Right lung (tissue), 5 donors: ENCODE results near the gene GLI3. TPM values are rescaled to one million over a fixed set of nuclear protein-coding genes. Genes with fewer than 3 reads are reported as not detected.

ENCODE experiments used
- DNase-seq, 2 donors: peaks; one replicate each; pipeline ENCODE4 v3.0.0-alpha.2; 2013
- polyA plus RNA-seq, 5 donors: library from polyadenylated mRNA; unstranded; fragments of 120-200 nt; gene quantifications; one replicate each; pipeline versions ENCODE4 v1.2.1 to v1.2.3, GENCODE V29; 2013; ENCODE audit warnings: inconsistent platforms in 1 of 5, low replicate concordance in 1 of 5; ENCODE audit not compliant: insufficient read length in 5 of 5, insufficient read depth in 1 of 5

Gene GLI3
- polyA plus RNA-seq, 5 donors: 26.5 to 35.8 (median 28.7) TPM

DNA sequence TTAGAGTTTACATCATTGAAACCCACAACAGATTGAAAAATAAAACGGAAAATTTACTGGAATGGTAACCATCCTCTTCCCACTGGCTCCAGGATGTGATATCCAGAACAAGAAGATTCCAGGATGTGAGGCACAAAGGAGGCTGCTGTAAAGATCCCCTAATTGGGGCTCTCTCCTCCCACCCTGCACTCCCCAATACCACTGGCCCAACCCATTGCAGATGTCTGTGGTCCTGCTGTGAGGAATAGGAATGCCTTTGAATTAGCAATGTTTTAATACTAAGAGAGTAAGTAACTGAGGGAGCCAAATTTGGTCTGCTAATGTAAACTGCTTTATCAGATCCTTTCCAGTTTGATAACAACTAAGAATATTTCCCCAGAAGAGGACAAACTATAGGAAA lies 308.2 kb downstream of the GLI3 start:
- no peak for DNase-seq

DNA sequence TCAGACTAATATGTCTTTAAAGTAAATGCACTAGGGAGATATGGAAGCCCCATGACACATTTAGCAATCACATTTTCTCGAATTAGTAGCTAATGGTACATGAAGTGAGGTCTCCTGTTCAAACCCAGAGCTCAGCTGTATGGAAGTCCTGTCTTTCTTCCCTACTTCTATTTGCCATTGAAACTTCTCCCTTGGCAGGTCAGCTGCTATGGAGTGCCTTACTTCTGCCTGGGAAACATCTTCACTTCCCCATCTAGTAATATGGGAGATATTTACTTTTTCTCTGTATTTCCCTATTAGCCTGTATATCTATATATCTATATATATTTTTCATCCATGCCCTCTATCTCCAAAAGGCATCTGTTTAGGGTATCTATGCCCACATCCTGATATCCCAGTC lies 308.8 kb downstream of the GLI3 start:
- DNase-seq: no peak

DNA sequence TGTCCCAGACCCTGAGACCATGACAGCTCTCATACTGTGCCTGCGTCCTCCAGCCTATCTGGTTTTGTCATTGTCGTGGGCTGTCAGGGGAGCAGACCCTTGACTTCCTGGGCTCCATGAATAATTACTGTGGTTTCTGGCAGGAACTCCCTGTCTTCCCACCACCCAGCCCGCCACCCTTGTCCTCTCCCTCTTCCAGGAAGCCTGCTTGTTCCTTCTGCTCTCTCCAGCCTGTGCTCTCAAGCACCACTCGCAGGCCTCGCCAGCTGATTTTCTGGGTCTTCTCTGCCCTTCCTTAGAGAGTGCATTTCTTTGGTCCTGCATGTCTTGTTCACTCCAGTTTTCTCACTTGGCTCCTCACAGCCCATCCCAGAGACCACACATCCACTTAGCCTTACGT lies 309.6 kb downstream of the GLI3 start:
- DNase-seq: no peak

- no peak for DNase-seq
Observed at GRCh38 chr7:41925946-41926345, 311.1 kb downstream of the GLI3 start.

DNA sequence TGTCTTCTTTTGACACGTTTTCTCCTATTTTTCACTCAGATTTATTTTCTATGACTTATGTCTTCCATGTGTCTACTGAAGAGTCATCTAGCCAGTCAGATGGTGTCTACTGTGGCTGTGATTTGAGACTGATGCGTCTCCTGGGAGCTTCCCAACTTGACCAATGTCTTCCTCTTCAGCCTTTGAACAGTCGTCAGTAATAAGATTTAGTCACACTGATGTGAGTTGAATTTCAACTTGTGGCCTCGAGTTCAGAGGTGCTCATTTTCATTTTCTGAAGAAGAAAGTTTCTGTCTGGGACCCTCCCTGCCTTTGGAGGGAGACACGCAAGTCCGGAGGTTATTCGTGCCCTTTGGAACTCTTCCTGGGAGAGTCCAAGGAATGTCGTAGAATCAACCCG lies 312.2 kb downstream of the GLI3 start:
- no peak for DNase-seq

GRCh38 chr7:41922373-41922772 lies 314.6 kb downstream of the GLI3 start:
- no peak for DNase-seq

DNA sequence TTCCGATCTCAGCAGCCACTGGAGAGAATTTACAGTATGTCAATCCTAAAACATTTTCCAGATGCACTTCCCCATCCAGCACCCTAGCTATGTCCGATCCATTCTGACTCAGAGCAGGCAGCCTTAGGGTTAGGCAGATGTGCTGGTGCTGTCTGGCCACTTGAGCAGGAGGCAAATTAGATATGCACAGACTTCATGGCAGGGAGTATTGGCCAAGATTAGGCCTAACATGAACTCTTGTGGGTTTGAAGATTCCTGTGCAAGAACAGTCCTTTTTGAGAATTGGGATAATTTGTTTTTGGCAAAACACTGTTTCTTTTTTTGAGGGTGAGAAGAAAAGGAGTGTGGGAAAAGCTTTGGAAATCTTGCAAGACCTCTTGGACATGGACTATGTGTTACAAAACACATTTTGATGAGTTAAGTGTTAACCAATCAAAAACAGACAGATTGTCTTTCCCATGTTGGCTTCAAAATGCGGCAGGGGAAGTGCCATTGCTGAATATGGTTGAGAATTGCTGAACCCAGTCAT lies 315.5 kb downstream of the GLI3 start:
- no peak for DNase-seq

GRCh38 chr7:41918597-41918996 lies 318.4 kb downstream of the GLI3 start:
- no peak for DNase-seq

DNA sequence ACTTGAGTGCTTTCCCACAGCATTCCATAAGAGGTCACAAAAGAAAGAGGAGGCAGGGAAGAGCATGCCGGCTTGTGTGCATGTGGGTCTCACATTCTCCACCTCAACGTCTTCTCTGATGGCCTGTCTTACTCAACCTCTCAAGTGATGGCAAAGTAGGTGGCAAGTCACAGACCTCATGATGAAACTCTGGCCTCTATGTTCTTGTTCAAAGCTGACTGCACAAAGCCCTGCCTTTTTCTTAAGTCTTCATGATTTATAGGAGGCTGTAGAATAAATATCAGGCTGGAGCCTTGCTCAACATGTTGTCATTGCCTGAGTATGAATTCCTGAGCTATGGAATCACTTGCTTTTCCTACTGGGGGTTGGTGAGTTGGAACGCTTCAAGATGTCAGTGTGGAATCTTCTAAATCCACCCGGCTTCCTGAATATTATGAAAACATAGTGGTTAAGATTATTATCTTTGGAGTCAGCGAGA lies 320.5 kb downstream of the GLI3 start:
- no peak for DNase-seq

DNA sequence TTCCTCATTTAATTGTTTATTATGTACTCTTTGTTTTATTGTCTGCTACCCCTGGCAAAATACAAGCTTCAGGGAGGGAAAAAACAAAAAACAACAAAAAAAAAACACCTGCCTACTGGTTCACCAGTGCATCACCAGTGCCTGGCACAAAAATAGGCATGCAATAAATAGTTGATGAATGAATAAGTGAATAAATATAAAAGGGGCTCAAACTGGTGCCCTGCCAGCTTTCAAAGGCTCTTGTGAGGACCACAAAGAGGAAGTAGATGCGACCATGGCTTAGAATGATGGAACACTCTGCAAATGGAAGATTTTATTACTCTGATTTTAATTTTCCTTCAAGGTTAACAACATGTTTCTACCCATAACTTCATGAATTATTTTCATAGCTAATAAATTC lies 321.1 kb downstream of the GLI3 start:
- DNase-seq: no peak

GRCh38 chr7:41912851-41913567 lies 324.0 kb downstream of the GLI3 start:
- DNase-seq: no peak

DNA sequence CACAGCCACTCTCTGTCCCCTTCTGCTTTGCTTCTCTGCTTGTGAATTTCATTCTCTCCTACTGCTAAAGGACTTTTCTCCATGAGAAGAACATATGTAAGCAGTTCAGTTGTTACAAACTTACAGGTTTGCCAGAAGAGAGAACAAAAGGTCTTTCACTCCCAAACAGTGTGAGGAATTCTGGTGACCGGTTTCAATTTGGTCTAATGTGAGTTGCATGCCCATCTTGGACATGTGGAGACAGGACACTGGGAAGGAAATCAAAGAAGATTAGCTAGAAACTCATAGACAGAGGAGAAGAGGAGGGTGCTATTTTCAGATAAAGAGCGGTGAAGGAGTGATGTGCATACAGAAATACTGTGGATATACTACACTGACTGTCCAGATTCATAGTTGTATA lies 324.6 kb downstream of the GLI3 start:
- no peak for DNase-seq

DNA sequence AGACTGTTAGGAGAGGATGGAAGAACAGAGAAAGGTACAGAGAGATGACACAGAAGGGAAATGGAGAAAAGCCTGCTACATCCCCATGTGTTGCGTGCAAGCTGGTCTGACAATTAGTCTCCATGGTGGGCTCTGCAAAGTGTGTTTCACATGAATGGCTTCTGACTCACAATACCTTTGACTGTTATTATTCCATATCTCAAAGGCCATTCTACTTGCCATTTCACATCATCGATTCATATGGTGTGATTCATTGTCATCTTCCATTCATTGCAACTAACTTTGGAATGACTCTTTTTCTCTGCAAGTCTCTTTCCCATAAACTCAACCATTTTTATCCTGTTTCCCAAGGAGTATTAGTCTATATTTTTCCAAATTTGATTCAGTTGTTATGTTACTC lies 325.2 kb downstream of the GLI3 start:
- no peak for DNase-seq
